SK-N-SH treated with all-trans-retinoic acid at 6 μM for 48 hours (cell line): ENCODE results near the gene LINGO1.

Experiments
- CREB5 ChIP-seq: fragments of 250-450 bp; sonication (Bioruptor Pico); IDR thresholded peaks from 2 replicates; pipeline ENCODE4 v1.5.1; 2020; ENCODE audit warnings: low read depth, mild to moderate bottlenecking, moderate library complexity
- ESRRG ChIP-seq: fragments of 250-450 bp; sonication (Bioruptor Pico); IDR thresholded peaks from 2 replicates; pipeline ENCODE4 v1.6.1; 2021; ENCODE audit warnings: mild to moderate bottlenecking
- TSHZ2 ChIP-seq: fragments of 250-450 bp; sonication (Bioruptor Pico); IDR thresholded peaks from 2 replicates; pipeline ENCODE4 v1.5.0; 2020; ENCODE audit warnings: mild to moderate bottlenecking, moderate library complexity
- ZFP3 ChIP-seq: fragments of 250-450 bp; sonication (Bioruptor Pico); IDR thresholded peaks from 2 replicates; pipeline ENCODE4 v1.5.0; 2020; ENCODE audit warnings: mild to moderate bottlenecking, moderate library complexity
- ZNF8 ChIP-seq: fragments of 450-650 bp; formaldehyde crosslinking; IDR thresholded peaks from 2 replicates; pipeline ENCODE4 v1.5.0; 2020; ENCODE audit warnings: mild to moderate bottlenecking, moderate library complexity
- TF ChIP-seq, protein P1 (sequence below): fragments of 250-450 bp; sonication (Bioruptor Pico); IDR thresholded peaks from 2 replicates; pipeline ENCODE4 v1.8.0; 2020; ENCODE audit warnings: mild to moderate bottlenecking, moderate library complexity, borderline replicate concordance

DNA sequence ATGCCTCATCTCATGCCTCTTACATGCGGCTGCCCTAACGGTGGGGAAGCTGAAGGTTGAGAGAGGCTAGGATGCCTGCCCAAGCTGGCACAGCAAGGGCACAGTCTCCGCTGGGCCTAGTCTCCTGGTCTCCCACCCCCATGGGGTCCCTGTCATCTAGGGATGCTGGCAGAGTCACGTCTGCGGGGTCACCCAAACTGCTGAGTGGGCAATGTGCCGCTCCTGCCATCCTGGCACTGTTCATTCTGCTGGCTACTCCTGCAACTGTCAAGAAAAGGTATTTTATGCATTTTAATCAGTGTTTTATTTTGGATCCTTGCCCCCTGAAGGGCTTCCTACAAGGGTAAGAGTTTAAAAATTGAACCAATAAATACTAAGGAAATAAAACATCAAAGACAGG lies 12.8 kb downstream of the LINGO1 start:
- no peak for TF ChIP-seq CREB5 (CRISPR knock-in tag)
- no peak for TF ChIP-seq ZFP3
- TF ChIP-seq TSHZ2 (CRISPR knock-in tag), result no peak
- no peak for TF ChIP-seq ZNF8 (CRISPR knock-in tag)
- no peak for TF ChIP-seq ESRRG (CRISPR knock-in tag)
- TF ChIP-seq, protein P1, sequence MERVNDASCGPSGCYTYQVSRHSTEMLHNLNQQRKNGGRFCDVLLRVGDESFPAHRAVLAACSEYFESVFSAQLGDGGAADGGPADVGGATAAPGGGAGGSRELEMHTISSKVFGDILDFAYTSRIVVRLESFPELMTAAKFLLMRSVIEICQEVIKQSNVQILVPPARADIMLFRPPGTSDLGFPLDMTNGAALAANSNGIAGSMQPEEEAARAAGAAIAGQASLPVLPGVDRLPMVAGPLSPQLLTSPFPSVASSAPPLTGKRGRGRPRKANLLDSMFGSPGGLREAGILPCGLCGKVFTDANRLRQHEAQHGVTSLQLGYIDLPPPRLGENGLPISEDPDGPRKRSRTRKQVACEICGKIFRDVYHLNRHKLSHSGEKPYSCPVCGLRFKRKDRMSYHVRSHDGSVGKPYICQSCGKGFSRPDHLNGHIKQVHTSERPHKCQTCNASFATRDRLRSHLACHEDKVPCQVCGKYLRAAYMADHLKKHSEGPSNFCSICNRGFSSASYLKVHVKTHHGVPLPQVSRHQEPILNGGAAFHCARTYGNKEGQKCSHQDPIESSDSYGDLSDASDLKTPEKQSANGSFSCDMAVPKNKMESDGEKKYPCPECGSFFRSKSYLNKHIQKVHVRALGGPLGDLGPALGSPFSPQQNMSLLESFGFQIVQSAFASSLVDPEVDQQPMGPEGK (CRISPR knock-in tag), result no peak
